HG03354 (cell line): Measurements from ENCODE around the gene FBXO34.
"Not testable (repeated sequence)": the region's sequence is repeated elsewhere in the genome, so short reads cannot be mapped to it uniquely, and the experiment has no call there.

Experiments used
- ATAC-seq: cut with Tn5 transposase; IDR thresholded peaks from one replicate; pipeline ENCODE4 v1.9.1; 2021; ENCODE audit warnings: mild to moderate bottlenecking; ENCODE audit not compliant: unreplicated experiment, poor library complexity, severe bottlenecking

FBXO34 gene

DNA sequence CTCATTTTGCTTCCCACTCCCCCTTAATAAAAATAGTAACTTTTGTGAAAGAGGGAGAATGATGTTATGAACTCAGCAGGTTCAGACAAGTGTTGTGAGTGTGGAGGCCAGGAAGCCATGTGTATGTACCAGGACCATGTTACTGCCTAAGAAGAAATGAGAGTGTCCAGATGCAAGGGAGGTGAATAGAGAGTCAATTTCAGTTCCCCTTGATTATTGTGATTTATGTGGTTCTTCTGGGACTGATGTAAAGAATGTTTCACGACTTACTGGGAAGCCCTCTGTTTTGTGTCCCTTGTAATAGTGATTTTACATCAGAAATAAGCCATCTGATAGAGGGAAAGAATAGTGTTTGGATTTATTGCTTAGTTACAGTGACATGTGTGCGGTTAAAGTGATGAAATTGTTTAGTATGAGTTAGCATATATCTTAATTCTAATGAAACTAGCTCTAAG lies 32.5 kb downstream of the FBXO34 start:
- ATAC-seq = peak; percentile 56

DNA sequence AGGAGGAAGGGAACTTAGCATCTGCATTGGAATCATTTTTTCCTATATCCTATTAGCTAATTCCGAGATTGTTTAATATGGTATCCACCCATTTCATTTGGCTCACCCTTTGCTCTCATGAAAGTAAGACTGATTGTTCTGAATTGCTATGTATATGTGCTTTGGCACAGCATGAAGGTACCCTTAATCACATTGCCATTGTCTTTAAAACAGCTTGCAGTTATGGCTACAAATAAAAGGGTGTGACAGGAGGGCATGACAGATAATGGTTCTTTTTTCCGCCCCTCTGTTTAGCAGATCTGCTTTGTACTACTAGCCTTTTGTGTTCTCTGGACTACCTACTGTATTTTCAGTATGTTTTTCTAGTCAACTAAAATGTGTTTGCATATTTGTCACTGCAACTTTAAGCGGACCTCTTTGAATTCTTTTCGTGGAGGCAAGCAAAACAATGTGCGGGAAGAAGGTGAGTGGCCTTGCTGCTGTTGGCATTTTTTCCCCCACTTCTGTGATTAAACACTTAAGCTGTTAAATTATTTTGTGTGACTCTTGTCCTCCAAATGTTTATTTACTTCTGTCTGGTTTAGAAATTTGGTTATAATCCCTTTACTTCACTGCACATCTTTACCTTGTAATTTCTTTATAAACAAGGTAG lies 35.8 kb downstream of the FBXO34 start:
- no peak for ATAC-seq

DNA sequence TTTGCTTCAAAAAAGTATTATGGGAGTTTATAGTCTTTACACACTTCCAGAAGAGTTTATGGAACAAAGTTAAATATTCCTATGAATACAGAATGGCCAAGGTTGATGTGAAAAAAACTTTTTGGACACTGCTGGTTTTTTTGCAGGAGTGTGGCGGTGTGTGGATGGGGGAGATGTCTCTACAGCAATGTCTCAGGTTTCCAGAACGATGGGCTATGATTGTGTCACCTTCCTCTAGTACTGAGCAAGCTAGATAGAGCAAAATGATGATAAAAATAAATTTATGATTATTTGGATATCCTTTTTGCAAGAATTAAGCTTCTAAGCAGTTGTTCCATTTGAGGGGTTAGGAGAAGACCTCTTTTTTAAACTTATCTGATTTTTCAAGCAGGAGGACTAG lies 37.9 kb downstream of the FBXO34 start:
- ATAC-seq = no peak

DNA sequence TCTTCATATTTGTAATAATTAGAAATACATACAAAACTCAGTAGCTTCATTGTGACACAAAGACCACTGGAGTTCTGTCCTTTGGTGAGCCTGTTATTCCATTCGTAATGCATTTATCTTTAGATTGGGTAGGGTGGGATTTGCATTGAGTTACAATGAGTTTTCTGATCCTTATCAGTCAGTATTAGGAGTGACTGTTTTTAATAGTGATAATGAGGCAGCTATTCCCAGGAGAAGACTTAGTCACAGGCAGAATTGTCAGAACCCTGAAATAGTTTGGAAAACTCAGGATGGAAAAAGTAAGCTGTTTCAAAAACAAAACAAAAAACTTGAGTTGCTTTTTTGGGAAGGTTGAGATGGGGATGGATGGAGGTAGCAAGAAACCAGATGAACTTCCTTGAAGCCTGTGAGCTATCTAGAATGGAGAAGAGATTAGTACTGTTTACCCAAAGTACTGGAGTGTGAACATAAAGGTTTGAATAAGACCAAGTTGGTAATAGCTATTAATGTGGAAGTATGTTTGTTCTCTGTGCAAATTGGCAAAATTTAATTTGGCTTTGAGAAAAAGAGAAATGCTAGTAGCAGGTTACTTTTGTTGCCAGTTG lies 38.6 kb downstream of the FBXO34 start:
- ATAC-seq = no peak

DNA sequence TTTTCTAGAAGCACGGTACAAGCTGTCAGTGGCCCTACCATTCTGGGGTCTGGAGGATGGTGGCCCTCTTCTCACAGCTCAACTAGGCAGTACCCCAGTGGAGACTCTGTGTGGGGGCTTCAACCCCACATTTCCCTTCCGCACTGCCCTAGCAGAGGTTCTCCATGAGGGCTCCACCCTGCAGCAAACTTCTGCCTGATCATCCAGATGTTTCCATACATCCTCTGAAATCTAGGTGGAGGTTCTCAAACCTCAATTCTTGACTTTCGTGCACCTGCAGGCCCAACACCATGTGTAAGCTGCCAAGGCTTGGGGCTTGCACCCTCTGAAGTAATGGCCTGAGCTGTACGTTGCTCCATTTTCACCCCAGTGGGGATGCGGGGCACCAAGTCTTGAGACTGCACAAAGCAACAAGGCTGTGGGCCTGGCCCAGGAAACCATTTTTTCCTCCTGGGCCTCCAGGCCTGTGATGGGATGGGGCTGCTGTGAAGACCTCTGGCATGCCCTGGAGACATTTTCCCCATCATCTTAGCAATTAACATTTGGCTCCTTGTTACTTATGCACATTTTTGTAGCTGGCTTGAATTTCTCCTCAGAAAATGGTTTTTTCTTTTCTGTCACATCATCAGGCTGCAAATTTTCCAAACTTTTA lies 41.3 kb downstream of the FBXO34 start:
- not testable (repeated sequence) for ATAC-seq

DNA sequence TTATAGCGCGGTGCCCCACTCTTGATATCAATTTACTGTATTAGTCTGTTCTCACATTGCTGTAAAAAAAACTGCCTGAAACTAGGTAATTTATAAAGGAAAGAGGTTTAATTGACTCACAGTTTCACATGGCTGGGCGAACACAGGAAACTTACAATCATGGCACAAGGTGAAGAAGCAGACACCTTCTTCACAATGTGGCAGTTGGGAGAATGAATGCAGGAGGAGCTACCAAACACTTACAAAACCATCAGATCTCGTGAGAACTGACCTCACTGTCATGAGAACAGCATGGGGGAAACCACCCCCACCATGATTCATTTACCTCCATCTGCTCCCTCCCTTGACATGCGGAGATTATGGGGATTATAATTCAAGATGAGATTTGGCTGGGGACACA lies 42.3 kb downstream of the FBXO34 start:
- no peak for ATAC-seq

DNA sequence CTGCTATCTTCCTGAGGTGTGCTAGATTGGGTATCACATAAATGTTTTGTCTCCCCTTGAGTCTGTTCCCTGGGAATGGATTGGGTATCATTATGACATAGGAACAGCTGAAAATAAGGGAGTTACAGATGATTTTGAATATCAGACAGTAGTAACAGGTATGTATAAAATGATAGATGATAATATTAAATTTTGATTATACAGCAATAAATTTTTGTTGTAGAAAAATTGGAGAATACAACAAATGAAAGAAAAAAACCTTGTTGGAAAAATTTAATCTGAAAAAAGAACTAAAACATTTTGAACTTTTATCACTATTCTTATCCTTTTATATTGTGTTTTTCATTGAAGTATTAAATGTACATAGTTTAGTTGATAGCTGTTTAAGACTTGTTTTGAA lies 43.2 kb downstream of the FBXO34 start:
- ATAC-seq = no peak

DNA sequence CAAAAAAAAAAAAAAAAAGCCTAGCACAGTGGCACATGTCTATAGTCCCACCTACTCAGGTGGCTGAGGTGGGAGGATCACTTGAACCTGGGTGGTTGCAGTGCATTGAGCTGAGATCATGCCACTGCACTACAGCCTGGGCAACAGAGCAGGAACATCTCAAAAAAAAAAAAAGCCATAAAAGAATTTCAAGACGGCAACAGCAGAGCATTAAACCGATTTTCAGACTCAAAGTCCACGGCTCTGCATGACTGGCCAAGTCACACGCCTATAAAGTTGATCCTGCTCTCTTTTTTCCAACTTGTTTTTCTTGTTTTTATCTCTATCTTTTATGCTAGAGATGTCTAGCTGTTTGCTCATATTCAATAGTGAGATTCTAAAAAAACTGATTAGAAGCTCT lies 45.3 kb downstream of the FBXO34 start:
- ATAC-seq = no peak

DNA sequence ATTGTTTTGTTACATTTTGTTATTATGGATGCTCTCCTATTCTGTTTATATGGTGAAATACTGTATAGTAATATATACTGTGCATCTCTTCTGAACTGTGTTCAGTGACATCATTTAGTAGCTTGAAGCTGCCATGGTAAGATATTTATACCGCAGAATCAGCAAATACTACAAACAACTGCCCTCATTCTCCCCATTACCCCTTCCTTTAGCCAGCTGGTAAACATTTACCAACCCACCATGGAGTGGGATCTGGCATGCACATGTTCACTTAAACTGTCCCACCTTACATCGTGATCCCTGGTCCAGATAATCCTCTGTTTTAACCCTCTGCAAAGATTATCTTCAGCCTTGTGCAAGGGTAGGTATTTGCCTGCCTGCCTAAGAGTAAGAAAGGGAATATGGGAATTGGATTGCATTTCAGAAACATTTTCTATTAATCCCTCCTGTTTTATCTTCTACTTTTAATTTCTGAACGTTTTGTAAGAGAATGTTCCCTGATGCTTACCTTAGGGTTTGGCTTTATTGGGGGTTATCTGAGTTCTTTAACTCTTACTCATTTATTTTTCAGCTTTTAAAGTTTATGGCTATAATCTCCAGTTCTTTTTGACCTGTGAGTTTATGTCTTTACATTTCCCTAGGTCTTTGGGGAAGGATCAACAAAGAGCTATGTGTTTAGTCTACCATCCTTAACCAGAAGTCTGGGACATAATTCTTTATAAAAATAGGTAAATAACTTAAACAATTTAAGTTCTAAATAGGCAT lies 46.5 kb downstream of the FBXO34 start:
- no peak for ATAC-seq

DNA sequence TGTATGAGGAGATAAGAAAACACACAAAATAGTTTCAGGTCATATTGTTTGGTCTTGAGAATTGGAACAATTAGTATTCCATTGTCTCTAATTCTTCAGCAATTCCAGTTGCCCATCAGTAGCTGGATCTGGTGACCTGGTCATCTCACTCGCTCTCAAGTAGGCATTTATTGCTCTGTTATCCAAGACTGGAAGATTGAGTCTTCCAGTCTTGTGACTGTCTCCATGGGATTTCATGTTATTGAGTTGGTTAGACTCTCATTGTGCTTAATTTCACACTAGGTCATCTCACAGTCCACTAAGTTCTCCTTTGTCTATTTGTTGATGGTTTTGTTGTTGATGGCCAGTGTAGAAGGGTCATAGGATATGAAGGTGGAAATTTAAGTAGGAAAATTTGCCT lies 47.5 kb downstream of the FBXO34 start:
- no peak for ATAC-seq

DNA sequence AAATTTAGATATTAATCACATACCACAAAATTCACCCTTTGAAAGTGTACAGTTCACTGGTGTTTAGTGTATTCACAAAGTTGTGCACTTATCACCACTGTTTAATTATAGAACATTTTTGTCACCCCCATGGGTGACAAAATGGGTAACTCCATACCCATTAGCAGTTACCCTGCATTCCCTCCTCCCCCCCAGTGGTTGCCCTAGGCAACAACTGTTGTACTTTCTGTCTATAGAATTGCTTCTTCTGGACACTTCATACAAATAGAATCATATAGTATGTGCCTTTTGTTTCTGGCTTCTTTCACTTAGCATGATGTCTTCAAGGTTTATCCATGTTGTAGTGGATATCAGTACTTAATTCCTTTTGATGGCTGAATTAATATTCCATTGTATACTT lies 52.7 kb downstream of the FBXO34 start:
- ATAC-seq = no peak

DNA sequence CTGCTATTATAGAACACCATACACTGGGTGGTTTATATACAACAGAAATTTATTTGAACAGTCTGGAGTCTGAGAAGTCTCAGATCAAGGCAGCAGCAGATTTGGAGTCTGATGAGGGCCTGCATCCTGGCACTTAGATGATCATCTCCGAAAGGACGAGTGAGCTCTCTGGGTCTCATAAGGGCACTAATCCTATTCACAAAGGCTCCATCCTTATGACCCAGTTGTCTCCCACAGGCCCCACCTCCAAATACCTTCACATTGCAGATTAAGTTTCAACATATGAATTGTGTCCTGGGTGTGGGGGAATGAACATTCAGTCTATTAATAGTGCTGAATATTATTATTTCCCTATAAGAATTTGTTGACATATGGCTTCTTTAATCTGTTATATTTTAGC lies 53.6 kb downstream of the FBXO34 start:
- no peak for ATAC-seq

DNA sequence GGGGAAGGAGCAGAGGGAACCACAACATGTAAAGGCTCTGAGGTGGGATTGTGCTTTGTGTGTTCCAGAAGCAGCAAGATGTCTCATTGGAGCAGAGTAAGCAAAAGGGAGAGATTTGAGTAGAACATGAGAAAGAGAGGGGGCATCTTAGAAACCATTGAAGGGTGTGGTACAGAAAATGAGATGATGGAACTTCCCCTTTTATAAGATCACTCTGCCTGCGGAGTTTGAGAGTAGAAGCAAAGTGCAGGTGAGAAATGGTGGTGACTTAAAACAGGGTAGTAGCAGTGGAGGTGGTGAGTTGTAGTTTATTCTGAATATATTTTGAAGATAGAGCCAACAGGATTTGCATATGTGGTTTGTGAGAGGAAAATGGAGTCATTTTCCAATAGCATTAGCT lies 56.0 kb downstream of the FBXO34 start:
- ATAC-seq = peak; percentile 74

DNA sequence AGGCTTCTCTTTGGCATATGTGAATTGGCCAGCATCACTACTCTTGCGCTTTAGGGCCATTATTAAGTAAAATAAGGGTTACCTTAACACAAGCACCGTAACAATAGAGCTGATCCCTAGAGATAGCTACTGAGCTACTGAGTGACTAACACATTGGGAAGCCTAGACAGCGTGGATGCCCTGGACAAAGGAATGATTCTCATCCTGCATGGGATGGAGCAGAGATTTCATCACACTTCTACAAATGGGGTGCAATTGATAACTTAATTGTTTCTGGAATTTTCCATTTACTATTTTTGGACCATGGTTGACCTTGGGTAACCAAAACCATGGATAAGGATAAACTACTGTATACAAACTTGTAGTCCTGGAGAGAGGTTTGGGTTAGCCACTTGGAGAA lies 57.1 kb downstream of the FBXO34 start:
- ATAC-seq = no peak

DNA sequence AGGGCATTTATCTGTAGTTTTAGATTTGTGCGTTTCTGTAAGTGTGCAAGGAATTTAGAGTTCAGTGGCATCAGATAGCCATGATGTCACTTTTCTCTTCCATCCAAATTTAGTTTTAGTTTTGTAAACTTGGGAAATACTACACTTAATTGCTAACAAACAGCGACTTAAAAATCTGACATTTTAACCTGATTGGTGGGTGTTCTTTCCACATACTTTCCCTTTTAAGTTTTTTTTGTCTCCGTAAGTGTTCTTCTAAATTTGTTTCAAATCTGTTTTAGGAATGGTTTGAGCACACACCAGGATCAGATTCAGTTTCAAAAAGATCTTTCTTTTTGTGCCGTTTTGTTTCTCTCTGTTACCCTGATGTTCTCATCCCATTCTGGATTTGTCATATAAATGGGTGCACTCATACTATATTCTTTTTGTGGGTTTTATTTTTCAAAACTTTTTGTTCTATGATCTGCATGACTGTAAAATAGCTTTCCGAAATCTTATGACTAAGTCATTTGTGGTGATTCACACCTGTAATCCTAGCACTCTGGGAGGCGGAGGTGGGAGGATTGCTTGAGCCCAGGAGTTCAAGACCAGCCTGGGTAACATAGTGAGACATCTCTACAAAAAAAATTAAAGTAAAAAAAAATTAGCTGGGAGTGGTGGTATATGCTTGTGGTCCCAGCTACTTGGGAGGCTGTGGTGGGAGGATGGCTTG lies 58.9 kb downstream of the FBXO34 start:
- no peak for ATAC-seq

DNA sequence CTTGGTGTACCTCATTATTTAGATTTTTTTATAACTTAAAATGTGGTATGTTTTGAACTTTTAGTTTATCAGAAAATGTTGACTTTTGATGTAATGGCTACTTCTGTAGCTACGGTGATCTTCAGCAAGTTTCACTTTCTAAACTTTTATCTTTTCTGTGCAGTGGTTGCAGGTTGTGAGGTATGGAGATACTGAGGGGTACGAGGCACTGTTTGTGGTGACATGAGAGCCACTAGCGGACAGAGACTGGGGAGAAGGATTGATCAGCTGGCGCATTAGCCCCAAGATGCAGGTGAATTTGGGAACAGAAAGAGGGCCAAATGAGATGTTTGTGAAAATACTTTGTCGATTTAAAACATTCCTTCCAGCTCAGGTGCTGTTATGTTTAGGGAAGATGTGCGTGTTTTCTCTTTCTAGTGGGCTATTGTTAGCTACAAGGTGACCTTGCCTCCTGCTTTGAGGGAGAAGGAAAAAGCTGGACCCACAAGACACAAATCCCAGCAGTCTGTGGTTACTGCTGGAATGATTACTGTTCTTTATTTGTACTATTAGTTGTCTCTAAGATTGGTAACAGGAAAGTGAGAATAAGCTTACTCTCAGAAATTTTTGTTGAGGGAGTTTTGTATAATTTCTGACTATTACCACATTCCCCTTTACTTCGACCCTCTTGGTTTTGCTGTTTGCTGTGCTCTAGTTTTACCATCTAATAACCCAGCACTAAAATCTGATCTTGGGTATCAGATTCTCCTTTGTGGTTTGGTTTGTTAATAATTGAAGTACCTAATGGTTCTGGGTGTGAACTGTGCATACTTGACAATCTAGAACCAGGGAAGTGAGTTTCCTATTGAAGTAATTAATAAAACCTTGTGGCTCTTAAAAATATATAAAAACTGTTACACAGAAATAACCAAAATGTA lies 61.7 kb downstream of the FBXO34 start:
- peak; percentile 77 for ATAC-seq

DNA sequence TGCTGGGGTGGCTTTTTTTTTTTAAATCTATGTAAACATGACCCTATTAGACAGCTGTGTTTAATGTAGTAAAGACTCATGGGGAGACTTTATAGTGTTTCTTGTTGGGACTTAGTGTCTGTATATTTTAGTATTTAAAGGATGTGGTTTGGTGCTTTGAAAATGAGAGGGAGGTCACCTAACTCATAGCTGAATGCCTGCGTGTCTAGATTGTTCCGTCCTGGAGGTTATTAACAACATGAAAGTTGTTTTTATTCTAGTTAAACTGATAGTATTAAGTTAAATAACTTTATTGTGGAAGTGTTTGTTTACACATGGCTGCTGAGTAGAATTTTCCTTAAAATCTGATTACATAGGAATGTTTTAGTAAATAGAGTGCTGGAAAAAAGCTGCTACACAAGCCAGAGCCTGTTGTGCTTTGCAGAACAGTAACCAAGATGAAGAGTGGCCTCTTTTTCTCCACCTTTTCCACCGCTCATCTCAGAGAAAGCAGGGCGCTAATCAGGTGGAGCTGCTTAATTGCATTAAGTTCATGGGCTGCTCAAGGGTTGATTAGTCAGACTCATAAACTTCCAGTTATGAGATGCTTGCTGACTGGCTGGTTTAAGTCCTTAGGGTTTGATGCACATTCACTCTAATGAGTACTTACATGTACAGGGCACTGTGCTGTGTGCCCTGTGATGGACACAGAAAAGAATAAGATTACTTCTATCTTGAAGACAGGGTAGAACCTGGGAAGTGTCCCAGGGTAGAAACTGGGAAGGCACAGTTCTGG lies 62.7 kb downstream of the FBXO34 start:
- ATAC-seq = peak; percentile 57

DNA sequence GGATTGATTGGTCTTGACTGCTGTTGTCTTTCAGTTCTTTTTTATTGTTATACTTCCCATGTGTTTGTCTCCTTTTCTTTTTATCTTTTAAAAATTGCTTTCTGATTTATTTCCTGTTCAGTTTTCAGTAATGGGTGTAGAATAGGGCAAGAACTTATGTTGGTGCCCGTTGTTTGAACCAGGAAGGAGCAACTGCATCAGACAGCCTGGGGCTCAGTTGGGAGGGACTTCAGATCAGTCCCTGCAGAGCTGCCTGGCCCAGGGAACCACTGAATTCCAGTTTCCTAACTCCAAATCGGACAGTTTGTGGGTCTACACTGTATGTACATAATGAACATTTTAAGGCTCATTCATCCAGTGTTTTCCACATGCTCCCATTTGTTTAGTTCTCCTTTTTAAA lies 64.9 kb downstream of the FBXO34 start:
- ATAC-seq = no peak
